H1 (cell line): ENCODE measurements around the gene ATP6V0E2. TPM values are rescaled to one million over a fixed set of nuclear protein-coding genes. Genes with fewer than 3 reads are reported as not detected.

ENCODE experiments used
- polyA plus RNA-seq, 7 experiments: library from polyadenylated mRNA; depleted of rRNA in 3 of 7; stranded (reverse) in 5 of 7; unstranded in 2 of 7; fragments of >200 nt in 5 of 7; fragments of 200-250 nt in 2 of 7; gene quantifications; 1 replicate in 5 of 7; 2 replicates in 1 of 7; 4 replicates in 1 of 7; pipeline versions ENCODE4 v1.2.1 to v1.2.3, GENCODE V29; 2011 to 2013; ENCODE audit warnings: missing spikeins in 2 of 7, mixed read lengths in 2 of 7
- total RNA-seq: library from RNA; stranded (reverse); fragmentation: NEBNext Ultra II Directional; extraction: Animal tissue kit (Norgen Biotek cat#: 25700); gene quantifications from 2 replicates; pipeline ENCODE4 v1.2.1, GENCODE V29; 2021
- TF ChIP-seq, protein P1 (sequence below): IDR thresholded peaks from 2 replicates; pipeline ENCODE4 v1.6.1; 2012; ENCODE audit warnings: inconsistent platforms

Gene ATP6V0E2
- total and polyA plus RNA-seq, 2 of the 8 experiments (the other 6 are each of a cell fraction or from before 2014, with no cell fraction given), result 26.1 to 47.9 TPM

DNA sequence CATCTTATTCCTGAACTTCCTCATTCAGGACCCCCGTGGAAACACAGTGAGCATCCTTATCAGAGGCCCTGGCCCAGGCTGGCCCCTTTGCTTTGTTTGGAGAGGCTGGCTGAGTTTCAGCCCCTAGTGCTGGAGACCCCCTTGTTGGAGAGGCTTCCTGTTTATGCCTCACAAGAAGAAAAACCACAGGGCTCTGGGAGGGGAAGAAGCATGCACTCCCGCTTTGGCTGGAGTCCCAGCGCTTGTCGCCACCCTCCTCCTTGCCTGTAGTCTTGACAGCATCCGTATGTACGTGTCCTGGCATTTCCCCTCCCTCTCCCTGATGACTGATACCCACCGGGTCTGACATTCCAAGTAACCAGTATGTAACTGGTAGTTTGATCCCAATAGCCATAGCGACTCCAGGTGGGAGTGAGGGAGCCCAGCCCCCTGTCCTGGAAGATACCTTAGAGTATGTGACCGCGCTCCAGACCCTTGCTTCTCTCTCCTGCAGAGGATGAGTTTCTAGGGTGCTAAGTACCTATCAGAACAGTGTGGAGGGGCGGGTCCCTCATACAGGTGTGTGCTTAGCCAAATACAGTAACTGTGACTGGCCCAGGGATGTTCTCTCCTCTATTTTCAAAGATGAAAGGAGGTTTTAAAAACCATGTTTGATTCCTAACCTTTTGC, 6.9 kb upstream of the ATP6V0E2 start (continued):
- TF ChIP-seq, protein P1, sequence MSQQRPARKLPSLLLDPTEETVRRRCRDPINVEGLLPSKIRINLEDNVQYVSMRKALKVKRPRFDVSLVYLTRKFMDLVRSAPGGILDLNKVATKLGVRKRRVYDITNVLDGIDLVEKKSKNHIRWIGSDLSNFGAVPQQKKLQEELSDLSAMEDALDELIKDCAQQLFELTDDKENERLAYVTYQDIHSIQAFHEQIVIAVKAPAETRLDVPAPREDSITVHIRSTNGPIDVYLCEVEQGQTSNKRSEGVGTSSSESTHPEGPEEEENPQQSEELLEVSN, result no peak
